ENCODE measurements around the gene ZNHIT3.
"Not testable (repeated sequence)": the region's sequence is repeated elsewhere in the genome, so short reads cannot be mapped to it uniquely, and the experiment has no call there.

The ZNHIT3 gene

DNA sequence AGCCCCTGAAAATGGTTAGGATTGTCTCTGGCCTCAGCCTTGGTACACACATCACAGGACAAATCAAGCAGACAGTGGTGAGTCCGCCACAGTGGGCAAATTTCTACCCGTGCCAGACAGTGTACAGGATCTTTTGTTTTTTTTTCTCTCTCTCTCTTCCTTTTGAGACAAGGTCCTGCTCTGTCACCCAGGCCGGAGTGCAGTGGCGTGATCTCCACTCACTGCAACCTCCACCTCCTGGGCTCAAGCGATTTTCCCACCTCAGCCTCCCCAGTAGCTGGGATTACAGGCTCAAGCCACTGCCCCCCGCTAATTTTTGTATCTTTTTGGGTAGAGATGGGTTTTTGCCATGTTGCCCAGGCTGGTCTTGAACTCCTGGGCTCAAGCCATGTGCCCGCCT, 2.5 kb upstream of the ZNHIT3 start:
- not testable (repeated sequence) for DNase-seq (ENCODE audit: low spot score)

DNA sequence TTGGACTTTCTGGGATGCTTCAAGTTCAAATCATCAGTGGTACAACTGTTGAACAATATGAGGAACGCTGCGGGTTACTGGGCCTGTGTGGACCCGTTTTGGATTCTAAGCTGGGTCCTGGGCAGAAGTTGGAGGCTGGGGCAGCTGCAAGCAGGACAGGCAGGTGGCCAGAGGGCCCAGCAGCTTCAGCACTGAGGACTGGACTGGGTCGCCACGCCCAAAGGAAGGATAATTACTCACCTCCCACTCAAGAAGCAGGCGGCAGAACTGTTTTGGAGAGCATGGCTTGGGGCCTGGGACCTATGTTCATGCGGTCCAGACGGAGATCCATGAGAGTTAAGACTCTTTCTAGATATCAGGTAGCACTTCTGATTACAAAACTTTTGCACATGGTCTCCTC, 1.5 kb upstream of the ZNHIT3 start:
- no peak for DNase-seq (ENCODE audit: low spot score)

- DNase-seq (ENCODE audit: low spot score), result no peak
These were observed 677 bp upstream of the ZNHIT3 start for GRCh38 chr17:36485805-36486203.

DNA sequence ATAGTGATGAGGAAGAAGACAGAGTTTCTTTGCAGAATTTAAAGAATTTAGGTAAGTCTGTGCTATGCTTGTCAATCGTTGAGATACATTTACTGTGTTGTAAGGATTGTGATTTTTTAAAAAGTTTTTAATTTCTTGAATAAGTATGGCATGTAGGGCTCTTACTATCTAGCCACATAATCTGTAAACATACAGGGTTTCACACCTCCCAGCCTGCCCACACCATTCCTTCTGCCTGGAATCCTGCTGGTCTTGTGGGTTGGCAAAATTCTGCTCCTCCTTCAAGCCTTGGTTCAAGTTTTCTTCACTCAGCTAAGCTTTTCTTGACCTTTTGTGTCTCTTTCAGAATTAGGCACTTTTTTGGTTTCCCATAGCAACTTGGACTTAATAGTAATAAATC, 7.5 kb downstream of the ZNHIT3 start:
- DNase-seq (ENCODE audit: low spot score), result no peak

DNA sequence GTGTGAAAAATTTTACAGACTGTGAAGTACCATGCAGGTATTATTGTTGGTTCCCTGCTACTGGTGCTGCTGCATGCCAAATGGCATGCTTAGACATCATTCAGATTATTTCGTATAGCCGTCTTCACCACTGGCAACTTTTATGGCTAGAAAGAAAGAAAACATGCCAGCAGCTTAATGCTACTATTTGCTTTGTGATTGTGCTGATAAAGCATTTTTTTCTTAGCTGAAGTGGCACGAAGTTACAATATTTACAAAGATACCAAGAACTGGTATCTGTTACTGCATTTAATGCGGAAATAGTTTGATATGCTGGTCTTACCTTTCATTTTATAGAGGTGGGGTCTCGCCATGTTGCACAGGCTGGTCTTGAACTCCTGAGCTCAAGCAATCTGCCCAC, 8.2 kb downstream of the ZNHIT3 start:
- DNase-seq (ENCODE audit: low spot score), result no peak

GRCh38 chr17:36495076-36495578, 8.6 kb downstream of the ZNHIT3 start:
- no peak for DNase-seq (ENCODE audit: low spot score)

DNA sequence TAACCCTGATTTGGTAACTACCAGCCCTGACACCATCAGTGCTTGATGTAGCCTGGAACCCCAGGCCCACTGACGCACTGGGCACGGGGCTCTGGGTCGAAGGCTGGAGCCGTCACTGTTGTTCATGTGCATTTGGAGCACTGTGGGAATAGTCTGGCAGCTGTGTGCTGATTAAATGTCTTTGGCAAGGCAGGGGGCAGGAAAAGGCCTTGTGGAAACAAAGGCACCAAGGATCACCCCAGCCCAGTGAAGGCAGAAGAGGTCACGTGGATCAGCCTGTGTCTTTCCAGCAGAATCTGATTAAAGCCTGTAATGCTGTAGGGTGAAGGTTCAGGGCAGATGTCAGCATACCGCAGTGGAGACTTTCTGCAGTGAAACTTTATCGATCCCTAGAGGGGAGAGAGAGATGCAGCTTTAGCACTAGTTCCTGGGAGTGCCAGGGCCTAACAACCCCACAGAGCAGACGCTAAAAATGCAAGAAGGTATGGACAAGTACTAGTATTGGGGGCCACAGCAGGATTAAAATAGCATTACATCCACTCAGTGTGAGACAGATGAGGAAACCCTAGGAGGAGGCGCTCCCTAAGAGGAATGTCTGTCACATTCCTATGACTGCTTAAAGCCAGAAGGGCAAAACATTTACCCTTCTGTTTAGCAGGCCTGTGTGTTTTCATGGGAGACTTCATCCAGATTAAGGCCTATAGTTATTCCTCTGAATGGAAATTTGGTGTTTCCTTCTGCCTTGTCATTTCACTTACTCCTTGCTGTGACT, 9.7 kb downstream of the ZNHIT3 start:
- no peak for DNase-seq (ENCODE audit: low spot score)

DNA sequence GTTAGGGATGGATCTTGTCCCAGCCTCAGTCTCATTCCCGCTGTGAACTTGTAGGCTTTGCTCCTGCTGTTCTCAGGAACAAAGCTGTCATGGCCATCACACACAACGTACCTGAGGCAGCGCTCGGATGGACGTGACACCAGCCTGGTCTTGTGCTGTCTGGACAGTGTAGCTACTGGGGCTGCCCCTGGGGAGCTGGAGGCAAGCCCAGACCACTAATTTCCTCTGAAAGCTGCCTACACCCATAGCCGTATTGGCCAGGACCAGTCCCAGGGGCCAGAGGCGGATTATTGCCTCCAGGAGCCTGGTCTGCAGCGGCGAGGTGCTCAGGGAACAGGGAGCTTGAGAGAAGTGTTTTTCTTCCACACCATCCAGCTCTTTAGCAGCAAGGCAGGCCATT, 11.7 kb downstream of the ZNHIT3 start:
- DNase-seq (ENCODE audit: low spot score), result no peak

DNA sequence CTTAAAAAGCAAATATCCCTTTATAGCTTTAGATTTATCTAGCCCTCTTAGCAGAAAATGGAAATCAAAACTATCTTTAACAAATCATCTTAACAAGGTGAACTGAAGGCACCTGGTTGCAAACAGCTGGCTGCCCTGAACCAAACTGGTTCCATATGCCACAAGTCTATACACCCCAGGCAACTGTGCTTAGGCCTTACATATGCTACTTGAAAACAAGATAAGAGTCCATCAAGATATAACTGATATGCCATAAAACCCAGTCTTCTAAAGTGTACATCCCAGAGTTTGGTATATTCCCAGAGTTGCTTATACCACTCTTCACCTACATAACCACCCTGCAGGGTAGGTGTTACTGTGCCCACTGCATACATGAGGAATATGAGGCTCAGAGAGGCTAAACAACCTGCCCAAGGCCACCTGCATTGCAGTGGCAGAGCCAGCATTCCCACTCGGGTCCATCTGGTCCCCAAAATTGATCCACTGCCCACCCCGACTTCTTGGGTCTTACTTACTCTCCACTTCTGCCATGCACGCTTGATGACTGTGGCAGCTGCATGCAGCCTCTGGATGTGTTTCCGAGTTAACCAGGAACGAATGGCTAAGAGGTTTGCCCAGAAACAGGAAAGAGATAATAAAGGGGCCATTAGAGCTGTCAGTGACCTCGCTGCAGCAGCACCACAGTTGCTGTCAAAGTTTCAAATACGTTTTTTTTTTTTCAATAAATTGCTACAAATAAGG, 12.2 kb downstream of the ZNHIT3 start:
- no peak for DNase-seq (ENCODE audit: low spot score)

- no peak for DNase-seq (ENCODE audit: low spot score)
These were observed 14.3 kb downstream of the ZNHIT3 start for GRCh38 chr17:36500745-36501225.

GRCh38 chr17:36501351-36501750, 14.9 kb downstream of the ZNHIT3 start:
- DNase-seq (ENCODE audit: low spot score), result no peak

DNA sequence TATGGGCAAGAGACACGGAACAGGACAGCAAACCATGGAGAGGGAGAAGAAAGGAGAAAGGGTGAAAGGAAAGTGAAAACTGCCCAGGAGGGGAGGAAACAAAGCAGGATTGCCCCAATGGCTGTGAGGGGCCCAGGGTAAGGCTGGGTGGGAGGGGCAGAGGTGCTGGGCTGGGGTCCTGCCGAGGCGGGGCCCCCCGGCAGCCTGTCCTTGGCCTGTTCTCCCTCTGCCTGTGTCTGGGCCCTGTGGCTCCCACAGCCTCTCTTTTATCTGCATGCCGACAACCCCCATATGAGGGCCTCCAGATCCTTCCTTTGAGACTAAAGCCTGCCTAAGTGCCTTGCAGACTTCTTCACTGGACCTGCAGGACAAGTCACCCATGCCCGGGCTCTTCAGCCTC, 15.5 kb downstream of the ZNHIT3 start:
- DNase-seq (ENCODE audit: low spot score), result no peak

DNA sequence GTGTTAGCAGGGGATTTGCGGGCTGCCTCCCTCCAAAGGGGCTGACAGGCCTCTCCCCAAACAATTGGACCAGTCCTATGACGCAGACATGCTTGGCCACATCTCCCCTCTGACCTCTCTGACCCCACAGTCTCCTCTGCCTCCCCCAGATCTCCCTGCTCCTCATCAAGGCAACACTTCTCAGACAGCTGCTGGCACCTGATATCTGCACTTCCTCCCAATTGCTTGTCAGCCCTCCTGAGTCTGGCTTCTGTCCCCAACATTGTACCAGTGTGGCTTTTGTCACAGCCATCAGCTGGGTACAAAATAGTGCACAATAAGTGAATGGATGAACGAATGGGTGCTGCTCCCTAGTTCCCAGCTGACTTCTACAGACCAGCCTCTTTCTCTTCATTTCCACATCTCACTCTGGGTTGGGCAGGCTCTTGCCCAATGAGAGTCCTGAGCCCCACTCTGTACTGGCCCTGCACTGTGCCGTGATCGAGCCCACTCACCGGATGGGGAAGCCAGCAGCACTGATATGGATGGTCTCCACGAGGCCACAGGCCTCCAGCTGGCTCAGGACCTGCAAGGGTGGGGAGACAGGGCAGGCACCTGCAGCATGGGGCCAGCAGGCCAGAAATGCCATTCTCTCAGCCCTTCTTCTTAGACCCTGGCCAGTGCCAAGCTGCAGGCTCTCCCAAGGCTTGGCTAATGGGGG, 17.1 kb downstream of the ZNHIT3 start:
- DNase-seq (ENCODE audit: low spot score), result no peak

GRCh38 chr17:36504156-36504545, 17.7 kb downstream of the ZNHIT3 start:
- DNase-seq (ENCODE audit: low spot score), result no peak

DNA sequence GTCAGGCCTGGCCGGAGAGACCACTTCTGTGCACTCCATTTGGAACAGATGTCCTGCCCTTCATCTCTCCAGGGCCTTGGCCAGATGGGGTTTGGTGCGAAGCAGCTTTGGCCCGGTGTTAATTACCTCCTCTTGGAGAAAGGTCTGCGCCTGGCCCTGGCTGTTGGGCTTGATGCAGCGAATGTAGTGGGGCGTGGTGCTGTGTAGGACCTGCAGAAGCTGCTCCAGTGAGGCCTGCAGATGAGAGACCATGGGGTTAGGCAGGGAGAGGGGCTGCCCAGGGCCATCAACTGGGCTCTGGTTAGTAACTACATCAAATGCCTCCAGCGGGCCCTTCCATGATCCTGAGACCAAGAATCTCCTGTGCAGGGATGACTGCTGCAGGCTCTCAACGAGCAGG, 18.7 kb downstream of the ZNHIT3 start:
- no peak for DNase-seq (ENCODE audit: low spot score)

DNA sequence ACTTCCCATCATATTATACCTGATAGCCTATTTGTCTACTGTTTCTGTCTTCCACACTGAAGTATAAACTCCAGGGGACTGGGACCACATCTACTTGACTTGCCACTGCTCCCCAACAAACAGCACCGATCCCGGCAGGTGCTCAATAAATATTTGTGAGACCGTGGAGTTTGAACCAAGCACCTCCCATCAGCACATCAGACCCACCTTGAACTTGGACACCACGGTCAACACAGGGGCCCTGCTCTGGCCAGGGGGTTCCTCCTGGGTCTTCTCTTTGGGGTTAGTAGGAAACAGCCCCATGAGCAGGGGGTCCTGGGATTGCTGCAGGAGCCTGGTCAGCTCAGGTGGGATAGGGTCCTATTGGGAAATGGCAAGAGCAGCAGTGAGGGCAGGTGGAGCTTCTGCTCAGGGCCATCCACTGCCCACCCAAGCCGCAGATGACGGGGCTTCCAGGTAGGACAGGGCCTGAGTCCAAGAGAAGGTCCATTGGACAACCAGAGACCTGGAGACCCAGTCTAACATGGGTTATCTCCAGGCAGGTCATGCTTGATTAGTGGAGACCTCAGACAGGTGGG, 19.9 kb downstream of the ZNHIT3 start:
- no peak for DNase-seq (ENCODE audit: low spot score)

GRCh38 chr17:36506831-36507230, 20.4 kb downstream of the ZNHIT3 start:
- DNase-seq (ENCODE audit: low spot score), result no peak

DNA sequence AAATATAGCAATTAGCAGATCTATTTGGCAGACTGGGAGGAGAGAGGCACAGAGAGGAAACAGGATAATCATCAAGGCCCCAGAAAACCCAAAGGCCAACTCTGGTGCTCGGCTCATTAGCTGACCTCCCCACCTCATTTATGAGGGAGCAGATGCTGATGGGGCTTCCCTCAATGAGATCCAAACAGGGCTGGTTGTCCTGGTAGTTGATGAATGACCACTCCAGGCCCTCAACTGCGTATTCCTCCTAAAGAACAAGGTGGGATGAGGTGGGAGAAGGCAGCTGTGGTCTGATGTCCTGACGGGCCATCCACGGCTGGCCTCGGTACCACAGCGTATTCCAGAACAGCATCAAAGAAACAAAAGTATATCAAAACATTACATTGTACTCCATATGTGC, 20.8 kb downstream of the ZNHIT3 start:
- no peak for DNase-seq (ENCODE audit: low spot score)

DNA sequence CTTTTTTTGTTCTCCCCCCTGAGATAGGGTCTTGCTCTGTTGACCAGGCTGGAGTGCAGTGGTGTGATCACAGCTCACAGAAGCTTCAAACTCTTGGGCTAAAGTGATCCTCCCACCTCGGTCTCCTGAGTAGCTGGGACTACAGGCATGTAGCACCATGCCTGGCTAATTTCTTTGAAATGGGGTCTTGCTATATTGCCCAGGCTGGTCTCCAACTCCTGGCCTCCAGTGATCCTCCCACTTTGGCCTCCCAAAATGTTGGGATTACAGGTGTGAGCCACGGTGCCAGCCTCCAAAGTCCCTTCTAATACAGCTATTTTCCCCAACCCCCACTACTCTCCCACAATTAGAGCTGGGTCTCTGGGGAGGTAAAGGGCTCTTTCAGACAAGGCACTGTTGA, 22.0 kb downstream of the ZNHIT3 start:
- DNase-seq (ENCODE audit: low spot score), result not testable (repeated sequence)

GRCh38 chr17:36509272-36509985, 22.9 kb downstream of the ZNHIT3 start:
- DNase-seq (ENCODE audit: low spot score), result no peak

- DNase-seq (ENCODE audit: low spot score), result no peak
These were observed 24.2 kb downstream of the ZNHIT3 start for GRCh38 chr17:36510636-36511035.

DNA sequence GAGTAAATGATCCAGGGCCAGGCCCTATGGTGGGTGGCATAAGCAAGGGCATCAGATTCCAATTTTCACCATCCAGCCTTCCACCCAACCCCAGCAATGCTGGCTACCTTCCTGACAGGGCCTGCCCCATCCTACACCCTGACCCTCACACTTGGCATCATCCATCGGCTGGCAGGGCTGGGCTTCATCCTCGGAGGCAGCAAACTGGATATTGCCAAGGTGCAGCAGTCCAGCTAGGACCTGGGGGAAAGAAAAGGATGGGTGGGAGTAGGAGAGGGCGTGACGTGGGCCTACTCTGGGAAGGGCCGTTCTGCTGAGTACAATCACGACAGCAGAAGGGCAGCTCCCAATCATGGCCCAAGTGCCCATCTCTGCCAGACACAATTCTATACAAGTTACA, 24.7 kb downstream of the ZNHIT3 start:
- DNase-seq (ENCODE audit: low spot score), result no peak
